HCT116 (cell line): ENCODE measurements around the gene TIGD3. TPM values are rescaled to one million over a fixed set of nuclear protein-coding genes. Genes with fewer than 3 reads are reported as not detected.
A peak's percentile ranks its signal among the peaks of the same experiment; 100 is the strongest.

ENCODE experiments used
- ATAC-seq: fragments of 200-7000 bp; cut with Tn5 transposase; 2 replicates; pipeline ENCODE4 v1.9.1; 2020; ENCODE audit warnings: mild to moderate bottlenecking, moderate library complexity
- BruUV-seq: library from RNA; stranded (reverse); fragments of 400-500 nt; replicated peaks from 2 replicates; lab custom pipeline; 2021; lab: Mats Ljungman, UMichigan
- CTCF ChIA-PET: fragments of 300-600 bp; sonication (Branson Sonifier 250); formaldehyde crosslinking; loops from one replicate; lab custom pipeline; 2021; ENCODE audit warnings: antibody characterized with exemption; lab: Charles Lee
- POLR2A ChIA-PET: fragments of 300-600, 350-600 bp; sonication (Branson Sonifier 250); formaldehyde crosslinking; loops from one replicate; lab custom pipeline; 2021; ENCODE audit warnings: antibody characterized with exemption; lab: Charles Lee
- RAD21 ChIA-PET, 2 experiments: fragments of 300-600 bp; sonication (Branson Sonifier 250); formaldehyde crosslinking; loops; one replicate each; lab custom pipeline; 2023; ENCODE audit warnings: low total read pairs in 2 of 2; ENCODE audit not compliant: uncharacterized antibody in 2 of 2, unreplicated experiment in 2 of 2, low non-redundant PET in 1 of 2; lab: Charles Lee
- DNase-seq: peaks from one replicate; pipeline ENCODE4 v3.0.0-alpha.2; 2010; ENCODE audit warnings: low read depth, low spot score
- H2AFZ ChIP-seq: fragments of 200-600 bp; shearing (Covaris generic), sonication (generic); 2 replicates; pipeline ENCODE4 v1.6.1; 2017; ENCODE audit warnings: low read depth, mixed run types, mixed read lengths, antibody characterized with exemption, low read length; ENCODE audit not compliant: poor library complexity, severe bottlenecking
- H3K27ac ChIP-seq: 2 replicates; pipeline ENCODE4 v1.5.1; 2012; ENCODE audit warnings: low read depth, low read length
- H3K27me3 ChIP-seq: fragments of 200-600 bp; sonication (generic); 2 replicates; pipeline ENCODE4 v1.6.1; 2016; ENCODE audit warnings: mixed run types, low read length, mixed read lengths; ENCODE audit not compliant: insufficient read depth
- H3K36me3 ChIP-seq, 2 experiments: fragments of 200-500 bp in 1 of 2; fragments of 200-600 bp in 1 of 2; sonication (Bioruptor generic) in 1 of 2; sonication (generic) in 1 of 2; 2 replicates each; pipeline versions ENCODE4 v1.5.1 to v1.6.1; 2014 to 2016; ENCODE audit warnings: low read length in 2 of 2, inconsistent platforms in 1 of 2, mixed read lengths in 1 of 2, mixed run types in 1 of 2; ENCODE audit not compliant: insufficient read depth in 2 of 2, control insufficient read depth in 1 of 2
- H3K4me1 ChIP-seq, 2 experiments: fragments of 200-600 bp in 1 of 2; sonication (generic) in 1 of 2; 2 replicates each; pipeline versions ENCODE4 v1.5.1 to v1.6.1; 2012 to 2017; ENCODE audit warnings: low read length in 2 of 2, inconsistent platforms in 1 of 2, mild to moderate bottlenecking in 1 of 2, mixed read lengths in 1 of 2, mixed run types in 1 of 2, moderate library complexity in 1 of 2; ENCODE audit not compliant: insufficient read depth in 2 of 2, control insufficient read depth in 1 of 2
- H3K4me2 ChIP-seq: fragments of 200-600 bp; sonication (generic); 2 replicates; pipeline ENCODE4 v1.6.1; 2017; ENCODE audit warnings: mixed run types, low read length, mixed read lengths
- H3K4me3 ChIP-seq, 2 experiments: fragments of 200-600 bp in 1 of 2; sonication (generic) in 1 of 2; replicated peaks in 1 of 2; 2 replicates each; pipeline ENCODE4 v1.5.1; 2011 to 2016; ENCODE audit warnings: low read length in 2 of 2, control low read depth in 1 of 2, low read depth in 1 of 2, mild to moderate bottlenecking in 1 of 2, mixed read lengths in 1 of 2, mixed run types in 1 of 2
- H3K79me2 ChIP-seq: fragments of 200-600 bp; sonication (generic); 2 replicates; pipeline ENCODE4 v1.6.1; 2017; ENCODE audit warnings: mild to moderate bottlenecking, mixed run types, low read length, moderate library complexity, mixed read lengths; ENCODE audit not compliant: insufficient read depth
- H3K9ac ChIP-seq: fragments of 200-600 bp; sonication (generic); 2 replicates; pipeline ENCODE4 v1.6.1; 2016; ENCODE audit warnings: low read length, mixed read lengths
- H3K9me2 ChIP-seq: fragments of 200-600 bp; sonication (generic), shearing (Covaris generic); 2 replicates; pipeline ENCODE4 v1.6.1; 2017; ENCODE audit warnings: mixed run types, mild to moderate bottlenecking, moderate library complexity; ENCODE audit not compliant: insufficient read depth
- H3K9me3 ChIP-seq, 2 experiments: fragments of 200-500 bp in 1 of 2; fragments of 200-600 bp in 1 of 2; sonication (Bioruptor generic) in 1 of 2; sonication (generic) in 1 of 2; 2 replicates each; pipeline ENCODE4 v1.6.1; 2014 to 2017; ENCODE audit warnings: low read length in 2 of 2, mixed read lengths in 2 of 2, inconsistent platforms in 1 of 2, low read depth in 1 of 2, mild to moderate bottlenecking in 1 of 2, mixed run types in 1 of 2, moderate library complexity in 1 of 2; ENCODE audit not compliant: control insufficient read depth in 1 of 2, insufficient read depth in 1 of 2
- H4K20me1 ChIP-seq: fragments of 200-600 bp; sonication (generic), shearing (Covaris generic); 2 replicates; pipeline ENCODE4 v1.6.1; 2017; ENCODE audit warnings: mixed run types, mild to moderate bottlenecking, moderate library complexity; ENCODE audit not compliant: insufficient read depth
- CBX3 ChIP-seq: IDR thresholded peaks from 2 replicates; pipeline ENCODE4 v1.6.1; 2012; ENCODE audit warnings: low read depth
- EGR1 ChIP-seq: IDR thresholded peaks from 2 replicates; pipeline ENCODE4 v1.6.1; 2012; ENCODE audit warnings: low read depth
- ELF1 ChIP-seq: IDR thresholded peaks from 2 replicates; pipeline ENCODE4 v1.6.1; 2012; ENCODE audit warnings: low read depth, borderline replicate concordance
- FOSL1 ChIP-seq: IDR thresholded peaks from 2 replicates; pipeline ENCODE4 v1.6.1; 2012; ENCODE audit warnings: low read depth
- MAX ChIP-seq: IDR thresholded peaks from 2 replicates; pipeline ENCODE4 v1.6.1; 2012
- POLR2A ChIP-seq: IDR thresholded peaks from 2 replicates; pipeline ENCODE4 v1.7.0; 2011; ENCODE audit warnings: borderline replicate concordance; ENCODE audit not compliant: insufficient read depth, insufficient read length; ENCODE audit errors: extremely low read depth
- RAD21 ChIP-seq: IDR thresholded peaks from 2 replicates; pipeline ENCODE4 v1.6.1; 2012; ENCODE audit warnings: low read depth, mild to moderate bottlenecking
- SRF ChIP-seq: IDR thresholded peaks from 2 replicates; pipeline ENCODE4 v1.6.1; 2012; ENCODE audit warnings: low read depth
- TCF7L2 ChIP-seq: IDR thresholded peaks from 2 replicates; pipeline ENCODE4 v1.7.0; 2011; ENCODE audit warnings: borderline replicate concordance, inconsistent platforms; ENCODE audit not compliant: insufficient read depth, insufficient read length; ENCODE audit errors: extremely low read depth
- YY1 ChIP-seq: IDR thresholded peaks from 2 replicates; pipeline ENCODE4 v1.6.1; 2011; ENCODE audit warnings: low read length, low read depth, moderate library complexity, mild to moderate bottlenecking; ENCODE audit not compliant: insufficient replicate concordance; ENCODE audit errors: extremely low read depth
- ZNF274 ChIP-seq: fragments of 200-500 bp; sonication (Bioruptor generic); IDR thresholded peaks from 2 replicates; pipeline ENCODE4 v1.6.1; 2014; ENCODE audit warnings: mild to moderate bottlenecking, low read depth, low read length, inconsistent platforms
- intact Hi-C: fragments of 100-400 bp; cut with micrococcal nuclease; formaldehyde crosslinking; loops from 2 replicates; pipeline ENCODE4 v1.10.0; 2022
- total RNA-seq: library from RNA; stranded (reverse); gene quantifications from one replicate; pipeline ENCODE4 v1.2.1, GENCODE V29; 2021; ENCODE audit not compliant: unreplicated experiment
- TF ChIP-seq, protein P1 (sequence below): IDR thresholded peaks from 2 replicates; pipeline ENCODE4 v1.6.1; 2011; ENCODE audit warnings: mild to moderate bottlenecking, low read length, moderate library complexity; ENCODE audit not compliant: insufficient replicate concordance; ENCODE audit errors: extremely low read depth
- TF ChIP-seq, protein P2 (sequence below), 3 experiments: fragments of 200-600 bp in 1 of 3; sonication (generic) in 1 of 3; IDR thresholded peaks in 2 of 3; conservative IDR thresholded peaks in 1 of 3; 2 replicates each; pipeline ENCODE4 v1.5.1; 2012 to 2017; ENCODE audit warnings: low read depth in 2 of 3, low read length in 2 of 3, antibody characterized with exemption in 1 of 3, borderline replicate concordance in 1 of 3, control low read depth in 1 of 3, mild to moderate bottlenecking in 1 of 3, mixed read lengths in 1 of 3, mixed run types in 1 of 3, moderate library complexity in 1 of 3; ENCODE audit not compliant: insufficient read depth in 1 of 3

The TIGD3 gene
- total RNA-seq, 1 experiment from 2014 or later, result 2.4 TPM

- no peaks in the 10 kb centered on the region for H4K20me1 ChIP-seq
- H3K4me2 ChIP-seq, result no peak overlapping the region
- DNase-seq (no peak), ATAC-seq (0 out of 2 replicates have a peak, but pooled peaks have one; percentile 24)
- H3K79me2 ChIP-seq, result no peaks in the 10 kb centered on the region
- intact Hi-C loops, result no loop called here
- peaks cover 2 to 42% of the 10 kb centered on the region in 2 experiments for H3K4me1 ChIP-seq
- H2AFZ ChIP-seq, result no peak overlapping the region
- H3K27me3 ChIP-seq, result no peaks in the 10 kb centered on the region
- H3K9ac ChIP-seq, result no peak overlapping the region
- ChIA-PET POLR2A (no interaction called here), RAD21 (no interaction called here), CTCF (no interaction called here)
- H3K4me3 ChIP-seq, result no peak overlapping the region
- H3K36me3 ChIP-seq, result no peaks in the 10 kb centered on the region; a peak in 1 of 4 replicates
- H3K9me3 ChIP-seq, result no peaks in the 10 kb centered on the region
- H3K27ac ChIP-seq, result no peak overlapping the region
- TF ChIP-seq YY1 (no peak), TCF7L2 (no peak), POLR2A (no peak), FOSL1 (no peak), ELF1 (no peak), SRF (no peak), EGR1 (no peak), RAD21 (no peak), ZNF274 (no peak), CBX3 (no peak), MAX (no peak)
- TF ChIP-seq, protein P1, sequence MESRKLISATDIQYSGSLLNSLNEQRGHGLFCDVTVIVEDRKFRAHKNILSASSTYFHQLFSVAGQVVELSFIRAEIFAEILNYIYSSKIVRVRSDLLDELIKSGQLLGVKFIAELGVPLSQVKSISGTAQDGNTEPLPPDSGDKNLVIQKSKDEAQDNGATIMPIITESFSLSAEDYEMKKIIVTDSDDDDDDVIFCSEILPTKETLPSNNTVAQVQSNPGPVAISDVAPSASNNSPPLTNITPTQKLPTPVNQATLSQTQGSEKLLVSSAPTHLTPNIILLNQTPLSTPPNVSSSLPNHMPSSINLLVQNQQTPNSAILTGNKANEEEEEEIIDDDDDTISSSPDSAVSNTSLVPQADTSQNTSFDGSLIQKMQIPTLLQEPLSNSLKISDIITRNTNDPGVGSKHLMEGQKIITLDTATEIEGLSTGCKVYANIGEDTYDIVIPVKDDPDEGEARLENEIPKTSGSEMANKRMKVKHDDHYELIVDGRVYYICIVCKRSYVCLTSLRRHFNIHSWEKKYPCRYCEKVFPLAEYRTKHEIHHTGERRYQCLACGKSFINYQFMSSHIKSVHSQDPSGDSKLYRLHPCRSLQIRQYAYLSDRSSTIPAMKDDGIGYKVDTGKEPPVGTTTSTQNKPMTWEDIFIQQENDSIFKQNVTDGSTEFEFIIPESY, result no peak
- TF ChIP-seq, protein P2, sequence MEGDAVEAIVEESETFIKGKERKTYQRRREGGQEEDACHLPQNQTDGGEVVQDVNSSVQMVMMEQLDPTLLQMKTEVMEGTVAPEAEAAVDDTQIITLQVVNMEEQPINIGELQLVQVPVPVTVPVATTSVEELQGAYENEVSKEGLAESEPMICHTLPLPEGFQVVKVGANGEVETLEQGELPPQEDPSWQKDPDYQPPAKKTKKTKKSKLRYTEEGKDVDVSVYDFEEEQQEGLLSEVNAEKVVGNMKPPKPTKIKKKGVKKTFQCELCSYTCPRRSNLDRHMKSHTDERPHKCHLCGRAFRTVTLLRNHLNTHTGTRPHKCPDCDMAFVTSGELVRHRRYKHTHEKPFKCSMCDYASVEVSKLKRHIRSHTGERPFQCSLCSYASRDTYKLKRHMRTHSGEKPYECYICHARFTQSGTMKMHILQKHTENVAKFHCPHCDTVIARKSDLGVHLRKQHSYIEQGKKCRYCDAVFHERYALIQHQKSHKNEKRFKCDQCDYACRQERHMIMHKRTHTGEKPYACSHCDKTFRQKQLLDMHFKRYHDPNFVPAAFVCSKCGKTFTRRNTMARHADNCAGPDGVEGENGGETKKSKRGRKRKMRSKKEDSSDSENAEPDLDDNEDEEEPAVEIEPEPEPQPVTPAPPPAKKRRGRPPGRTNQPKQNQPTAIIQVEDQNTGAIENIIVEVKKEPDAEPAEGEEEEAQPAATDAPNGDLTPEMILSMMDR (IDR thresholded peaks at IDR 0.05 in 2 of 3, conservative IDR thresholded peaks at IDR 0.05 in 1 of 3; ENCODE audit: borderline replicate concordance in 1 of 3, insufficient read depth in 1 of 3, low read depth in 2 of 3, low read length in 2 of 3), result no peak
- H3K9me2 ChIP-seq, result no peaks in the 10 kb centered on the region
- no TSS peak for BruUV-seq
These were observed 46.2 kb upstream of the TIGD3 start for GRCh38 chr11:65308281-65308891.
